HepG2 (cell line): ENCODE data around the gene RUSF1. TPM values are rescaled to one million over a fixed set of nuclear protein-coding genes. Genes with fewer than 3 reads are reported as not detected.

Experiments used
- AFF4 ChIP-seq: sonication (generic); formaldehyde crosslinking; IDR thresholded peaks from 2 replicates; pipeline ENCODE4 v1.4.0; 2020; ENCODE audit warnings: missing genetic modification reagents
- ATF7-NPFF ChIP-seq: sonication (generic); formaldehyde crosslinking; IDR thresholded peaks from 2 replicates; pipeline ENCODE4 v1.8.1; 2023; ENCODE audit warnings: mild to moderate bottlenecking, low read depth, missing genetic modification reagents, moderate library complexity
- FUBP1 ChIP-seq: sonication (generic); formaldehyde crosslinking; IDR thresholded peaks from 2 replicates; pipeline ENCODE4 v1.5.1; 2020; ENCODE audit warnings: missing genetic modification reagents, mild to moderate bottlenecking, borderline replicate concordance
- MAFK ChIP-seq, 2 experiments: IDR thresholded peaks in 1 of 2; conservative IDR thresholded peaks in 1 of 2; 2 replicates each; pipeline ENCODE4 v1.6.1; 2011; ENCODE audit warnings: improper control_type of control experiment in 2 of 2, low read length in 2 of 2
- MATR3 ChIP-seq: sonication (generic); formaldehyde crosslinking; IDR thresholded peaks from 2 replicates; pipeline ENCODE4 v1.4.0; 2020; ENCODE audit warnings: missing genetic modification reagents
- NFAT5 ChIP-seq: sonication (generic); formaldehyde crosslinking; IDR thresholded peaks from 2 replicates; pipeline ENCODE4 v1.4.0; 2020; ENCODE audit warnings: missing genetic modification reagents
- NFIC ChIP-seq: IDR thresholded peaks from 2 replicates; pipeline ENCODE4 v1.6.1; 2012; ENCODE audit warnings: mild to moderate bottlenecking, low read length, inconsistent platforms
- PCBP2 ChIP-seq: fragments of 200-400 bp; formaldehyde crosslinking; optimal IDR thresholded peaks from 2 replicates; pipeline ENCODE3; 2018; ENCODE audit warnings: low read length, low read depth; ENCODE audit not compliant: poor library complexity, severe bottlenecking
- PHF21A ChIP-seq: sonication (generic); formaldehyde crosslinking; IDR thresholded peaks from 2 replicates; pipeline ENCODE4 v1.5.0; 2020; ENCODE audit warnings: mild to moderate bottlenecking, missing genetic modification reagents
- REL ChIP-seq: sonication (generic); formaldehyde crosslinking; conservative IDR thresholded peaks from 2 replicates; pipeline ENCODE4 v1.8.0; 2022; ENCODE audit warnings: mild to moderate bottlenecking, missing genetic modification reagents, moderate library complexity
- SCMH1 ChIP-seq: sonication (generic); formaldehyde crosslinking; IDR thresholded peaks from 2 replicates; pipeline ENCODE4 v1.9.0; 2021; ENCODE audit warnings: missing genetic modification reagents, mild to moderate bottlenecking, borderline replicate concordance
- SMARCE1 ChIP-seq: fragments of 450-650 bp; IDR thresholded peaks from 2 replicates; pipeline ENCODE4 v1.6.1; 2017; ENCODE audit warnings: borderline replicate concordance
- ZMYM3 ChIP-seq: sonication (generic); formaldehyde crosslinking; IDR thresholded peaks from 2 replicates; pipeline ENCODE4 v1.5.1; 2020; ENCODE audit warnings: mild to moderate bottlenecking, missing genetic modification reagents
- ZNF234 ChIP-seq: sonication (generic); formaldehyde crosslinking; conservative IDR thresholded peaks from 2 replicates; pipeline ENCODE4 v1.5.1; 2020; ENCODE audit warnings: mild to moderate bottlenecking, missing genetic modification reagents
- ZNF326 ChIP-seq: sonication (generic); formaldehyde crosslinking; IDR thresholded peaks from 2 replicates; pipeline ENCODE4 v1.4.0; 2020; ENCODE audit warnings: missing genetic modification reagents, borderline replicate concordance
- ZNF333 ChIP-seq: sonication (generic); formaldehyde crosslinking; IDR thresholded peaks from 2 replicates; pipeline ENCODE4 v1.4.0; 2020; ENCODE audit warnings: mild to moderate bottlenecking, missing genetic modification reagents, borderline replicate concordance
- ZNF616 ChIP-seq: sonication (generic); formaldehyde crosslinking; IDR thresholded peaks from 2 replicates; pipeline ENCODE4 v1.5.0; 2020; ENCODE audit warnings: low read depth, mild to moderate bottlenecking, missing genetic modification reagents
- ZNF883 ChIP-seq: sonication (generic); formaldehyde crosslinking; IDR thresholded peaks from 2 replicates; pipeline ENCODE4 v1.5.1; 2020; ENCODE audit warnings: mild to moderate bottlenecking, missing genetic modification reagents; ENCODE audit errors: not compliant biosample characterization
- polyA plus RNA-seq, 8 experiments: library from polyadenylated mRNA; depleted of rRNA in 3 of 8; stranded (reverse) in 7 of 8; unstranded in 1 of 8; fragments of >200 nt; fragmentation: Illumina TruSeq in 4 of 8; extraction: Trizol in 4 of 8; gene quantifications; 2 replicates each; pipeline versions ENCODE4 v1.2.1 to v1.2.3, GENCODE V29; 2011 to 2016; ENCODE audit warnings: low read depth in 4 of 8, missing spikeins in 1 of 8, mixed read lengths in 1 of 8; ENCODE audit not compliant: insufficient read depth in 1 of 8
- total RNA-seq, 5 experiments: library from RNA; depleted of rRNA; stranded (reverse); fragments of >200 nt; fragmentation: Illumina TruSeq; extraction: Trizol; gene quantifications; 2 replicates each; pipeline ENCODE4 v1.2.3, GENCODE V29; 2016; ENCODE audit warnings: low read depth in 1 of 5

RUSF1 gene
- total and polyA plus RNA-seq, 2 of the 13 experiments (the other 11 are each of a cell fraction or from before 2014, with no cell fraction given) = 40.8 to 50.2 TPM

GRCh38 chr16:31458073-31458843 lies 49.9 kb downstream of the RUSF1 start (continued):
- peak; percentile 48; the same call in 1 of the 2 replicates for TF ChIP-seq ATF7-NPFF
- TF ChIP-seq ZNF326 (CRISPR knock-in tag) = no peak
- no peak for TF ChIP-seq MATR3 (CRISPR knock-in tag)
- TF ChIP-seq ZNF883 = peak; percentile 80
- TF ChIP-seq ZMYM3 (CRISPR knock-in tag) = peak; percentile 90
- no peak; the same call in 1 of the 2 replicates for TF ChIP-seq REL (CRISPR knock-in tag)
- no peak for TF ChIP-seq NFAT5 (CRISPR knock-in tag)
- TF ChIP-seq MAFK (conservative IDR thresholded peaks at IDR 0.05 in 1 of 2, IDR thresholded peaks at IDR 0.05 in 1 of 2; ENCODE audit: low read length in 2 of 2) = 0 out of 4 replicates have a peak, but pooled peaks have one; percentile 1 to 14
- TF ChIP-seq PCBP2 = no peak
- TF ChIP-seq ZNF333 (CRISPR knock-in tag) = peak; percentile 43; the same call in 1 of the 2 replicates
- TF ChIP-seq NFIC = no peak
- TF ChIP-seq AFF4 (CRISPR knock-in tag) = peak; percentile 94
- TF ChIP-seq SCMH1 (CRISPR knock-in tag) = no peak
- TF ChIP-seq SMARCE1 = no peak
- 0 out of 2 replicates have a peak, but pooled peaks have one; percentile 76 for TF ChIP-seq FUBP1
- TF ChIP-seq PHF21A (CRISPR knock-in tag) = peak; percentile 86
- TF ChIP-seq ZNF616 (CRISPR knock-in tag) = peak; percentile 48; the same call in 1 of the 2 replicates
- no peak for TF ChIP-seq ZNF234 (CRISPR knock-in tag)
